Daoy (cell line): ENCODE results near the gene PRKAA1. TPM values are rescaled to one million over a fixed set of nuclear protein-coding genes. Genes with fewer than 3 reads are reported as not detected.

ENCODE experiments used
- DNase-seq: peaks from one replicate; pipeline ENCODE4 v3.0.0-alpha.2; 2015; ENCODE audit warnings: low read depth
- total RNA-seq: library from RNA; depleted of rRNA; stranded (reverse); fragments of >200 nt; shearing (Covaris generic); gene quantifications from 2 replicates; pipeline ENCODE4 v1.2.3, GENCODE V29; 2014; rRNA removed

Gene PRKAA1
- total RNA-seq: 52.6 and 78.2 TPM in 2 replicates

DNA sequence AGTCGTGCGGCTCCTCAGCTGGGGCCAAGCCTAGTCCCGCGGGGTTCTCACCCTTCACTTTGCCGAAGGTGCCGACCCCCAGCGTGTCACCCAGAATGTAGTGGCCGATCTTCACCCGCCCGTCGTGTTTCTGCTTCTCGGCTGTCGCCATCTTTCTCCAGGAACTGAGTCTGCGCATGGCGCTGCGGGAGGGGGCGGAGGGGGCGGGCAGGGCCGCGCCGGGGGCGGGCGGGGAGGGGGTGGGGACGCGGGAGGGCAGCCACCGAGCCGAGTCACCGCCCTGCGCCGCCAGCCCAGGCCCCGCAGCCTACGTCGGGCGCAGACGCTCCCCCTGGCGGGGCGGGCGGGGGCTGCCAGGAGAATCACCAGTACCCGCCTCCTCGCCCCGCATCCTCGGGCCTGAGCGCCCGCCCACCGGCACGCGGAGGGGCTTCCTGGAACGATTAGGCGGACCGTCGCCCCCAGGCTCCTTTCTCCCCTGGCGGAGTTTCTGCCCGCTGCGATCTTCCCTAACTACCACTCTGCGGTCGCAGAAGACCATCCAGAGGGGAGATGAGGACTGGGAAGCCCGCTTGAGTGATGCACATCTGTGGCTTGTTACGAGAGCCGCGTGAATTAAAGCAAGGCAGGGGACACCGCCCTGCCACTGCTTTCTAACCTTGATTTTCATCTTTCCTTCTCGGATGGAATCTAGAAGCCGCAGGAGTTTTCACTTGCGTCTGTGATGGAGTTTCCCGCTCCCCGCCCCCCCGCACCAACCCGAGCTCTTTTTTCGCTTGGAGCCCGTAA, at the start of gene PRKAA1:
TSS of gene PRKAA1 (minus strand) at position 363 of the 789 bp plus-strand sequence. CDS start at position 178, 185 bp downstream.
- peak; percentile 93 for DNase-seq

DNA sequence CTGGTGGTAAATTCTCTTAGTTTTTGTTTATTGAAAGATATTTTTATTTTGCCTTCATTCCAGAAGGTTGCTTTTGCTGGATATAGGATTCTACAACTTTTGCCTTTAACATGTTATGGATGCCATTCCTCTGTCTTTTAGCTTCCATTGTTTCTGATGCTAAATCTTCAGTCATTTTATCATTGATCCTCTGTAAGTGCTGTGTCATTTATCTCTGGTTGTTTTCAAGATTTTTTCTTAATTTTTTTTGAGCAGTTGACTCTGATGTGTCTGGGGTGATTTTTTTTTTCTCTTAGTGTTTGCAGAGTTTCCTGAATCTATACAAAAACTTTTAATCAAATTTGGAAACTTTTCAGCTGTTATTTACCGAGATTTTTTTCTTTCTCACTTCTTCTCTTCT, 49.4 kb upstream of the PRKAA1 start:
- no peak for DNase-seq

DNA sequence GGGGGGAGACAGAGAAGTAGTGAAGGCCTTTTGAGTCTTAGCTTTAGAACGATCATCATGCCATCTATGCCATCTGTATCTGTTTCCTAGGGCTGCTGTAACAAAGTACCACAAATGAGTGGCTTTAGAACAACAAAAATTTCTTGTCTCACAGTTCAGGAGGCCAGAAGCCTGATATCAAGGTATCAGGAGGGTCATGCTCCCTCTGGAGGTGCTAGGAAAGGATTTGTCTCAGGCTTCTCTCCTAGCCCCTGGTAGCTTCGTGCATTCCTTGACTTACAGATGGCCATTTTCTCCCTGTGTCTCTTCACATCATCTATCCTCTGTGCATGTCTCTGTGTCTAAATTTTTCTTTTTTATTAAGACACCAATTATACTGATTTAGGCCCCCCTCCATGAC, 48.2 kb upstream of the PRKAA1 start:
- no peak for DNase-seq

DNA sequence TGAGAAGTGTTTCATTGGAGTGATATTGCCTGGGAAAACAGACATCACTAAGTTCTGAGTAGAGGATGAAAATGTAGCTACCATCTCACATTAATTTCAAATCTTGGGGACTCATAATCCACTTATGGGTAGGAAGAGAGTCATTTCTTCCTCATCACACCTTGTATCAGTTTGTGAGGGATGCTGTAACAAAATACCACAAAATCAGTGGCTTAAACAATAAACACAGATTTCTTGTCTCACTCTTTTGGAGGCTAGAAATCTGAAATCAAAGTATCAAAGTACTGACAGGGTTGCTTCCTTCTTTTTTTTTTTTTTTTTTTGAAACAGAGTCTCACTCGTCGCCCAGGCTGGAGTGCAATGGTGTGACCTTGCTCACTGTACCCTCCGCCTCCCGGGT, 46.4 kb upstream of the PRKAA1 start:
- DNase-seq: no peak

DNA sequence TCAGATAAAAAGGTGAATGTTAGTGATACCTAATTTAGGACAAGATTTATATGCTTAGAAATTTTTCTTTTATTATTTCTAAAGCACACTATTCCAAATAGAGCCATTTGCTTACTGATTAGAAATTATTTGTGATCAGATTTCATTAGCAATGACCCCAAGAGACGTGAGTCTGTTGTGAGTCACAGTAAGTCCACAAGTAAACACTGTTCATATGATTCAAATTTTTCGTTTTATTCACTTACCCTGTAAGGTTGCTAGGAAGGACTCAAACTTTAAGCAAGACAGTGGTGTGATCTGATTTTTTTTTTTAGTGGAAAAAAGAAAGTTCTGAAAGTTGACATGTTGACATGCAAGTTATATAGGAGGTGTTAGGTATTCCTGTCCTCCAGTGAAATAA, 44.2 kb upstream of the PRKAA1 start:
- no peak for DNase-seq

DNA sequence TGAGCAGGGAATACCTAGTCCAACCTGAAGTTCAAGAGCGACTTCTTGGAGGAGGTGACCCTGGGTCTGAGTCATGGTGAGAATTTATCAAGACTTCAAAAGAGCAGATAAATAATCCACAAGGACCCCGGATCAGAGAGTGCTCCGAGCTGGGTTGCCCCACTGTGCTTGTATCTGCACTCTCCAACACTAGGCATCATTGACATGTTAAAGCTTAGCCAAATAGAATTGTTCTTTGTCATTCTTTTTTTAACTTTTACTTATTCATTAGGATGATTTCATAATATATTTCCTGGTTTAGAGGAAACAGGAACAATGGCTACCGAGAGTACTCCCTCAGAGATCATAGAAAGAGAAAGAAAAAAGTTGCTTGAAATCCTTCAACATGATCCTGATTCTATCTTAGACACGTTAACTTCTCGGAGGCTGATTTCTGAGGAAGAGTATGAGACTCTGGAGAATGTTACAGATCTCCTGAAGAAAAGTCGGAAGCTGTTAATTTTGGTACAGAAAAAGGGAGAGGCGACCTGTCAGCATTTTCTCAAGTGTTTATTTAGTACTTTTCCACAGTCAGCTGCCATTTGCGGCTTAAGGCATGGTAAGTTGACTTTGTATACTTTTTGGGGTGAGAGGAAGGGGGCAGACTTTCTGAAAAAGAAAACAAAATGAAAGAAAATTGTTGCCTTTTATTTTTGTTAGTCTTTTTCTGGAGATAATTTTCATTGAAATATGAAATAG, 43.1 kb upstream of the PRKAA1 start, which contains the start of gene CARD6:
TSS of gene CARD6 (plus strand) at position 300 of the 738 bp plus-strand sequence. CDS start at position 316, 16 bp downstream.
- no peak for DNase-seq

DNA sequence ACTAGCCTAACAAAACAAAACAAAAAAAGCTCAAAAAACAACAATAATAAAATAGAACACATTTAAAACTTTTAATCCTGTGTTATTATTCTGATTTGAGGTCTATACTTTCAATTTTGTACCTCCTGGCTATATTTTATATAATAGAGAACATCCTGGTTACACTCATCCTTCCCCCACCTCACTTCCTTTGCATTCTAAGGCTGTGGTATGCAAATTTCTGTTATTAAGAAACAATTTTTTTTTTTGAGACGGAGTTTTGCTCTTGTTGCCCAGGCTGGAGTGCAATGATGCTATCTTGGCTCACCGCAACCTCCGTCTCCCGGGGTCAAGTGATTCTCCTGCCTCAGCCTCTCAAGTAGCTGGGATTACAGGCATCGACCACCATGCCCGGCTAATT, 39.9 kb upstream of the PRKAA1 start:
- no peak for DNase-seq

DNA sequence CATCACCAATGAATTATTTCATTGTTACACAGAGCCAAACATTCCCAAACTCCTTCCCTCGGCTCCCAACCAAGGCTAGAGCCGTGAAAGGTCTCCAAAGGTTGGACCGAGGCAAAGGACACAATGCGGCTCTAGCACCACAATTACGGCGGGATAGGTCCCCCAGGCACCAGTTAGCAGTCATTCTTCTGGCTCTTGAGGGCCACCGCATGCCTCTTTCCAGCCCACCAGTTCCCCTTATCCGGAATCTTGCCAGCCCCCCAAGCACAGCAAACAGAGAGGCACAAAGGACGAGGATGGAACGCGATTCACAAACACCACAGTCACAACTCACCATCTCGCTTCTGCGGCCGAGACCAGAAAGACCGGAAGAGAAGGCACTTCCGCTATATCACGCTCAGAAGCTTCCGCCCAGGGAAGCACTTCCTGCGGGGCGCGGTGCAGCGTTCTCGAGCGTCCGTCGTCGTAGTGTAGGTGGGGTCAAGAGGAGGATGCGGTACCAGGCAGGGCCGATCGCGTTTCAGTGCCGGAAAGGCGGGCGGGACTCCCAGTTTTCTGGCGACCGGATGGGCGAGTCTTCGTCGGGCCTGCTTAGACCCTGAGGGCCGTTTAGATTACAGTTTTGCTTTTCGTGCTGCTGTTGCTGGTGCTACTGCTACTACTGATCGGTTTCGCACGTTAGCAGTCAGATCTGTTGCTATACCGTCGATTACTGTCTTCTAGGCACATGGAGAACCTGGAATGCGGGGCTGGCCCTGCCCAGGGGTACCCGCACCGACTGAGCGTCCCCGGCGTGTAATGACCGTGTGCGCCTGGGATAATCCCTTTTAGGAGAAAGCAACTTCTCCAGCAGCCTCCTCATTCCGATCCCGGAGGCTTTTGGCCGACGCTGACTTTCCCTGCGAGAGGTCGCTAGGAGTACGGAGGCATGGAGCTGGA, 36.9 kb upstream of the PRKAA1 start, which contains the start of gene RPL37:
TSS of gene RPL37 (minus strand) at position 374 of the 939 bp plus-strand sequence. CDS start at position 337, 37 bp downstream.
- peak; percentile 98 for DNase-seq

DNA sequence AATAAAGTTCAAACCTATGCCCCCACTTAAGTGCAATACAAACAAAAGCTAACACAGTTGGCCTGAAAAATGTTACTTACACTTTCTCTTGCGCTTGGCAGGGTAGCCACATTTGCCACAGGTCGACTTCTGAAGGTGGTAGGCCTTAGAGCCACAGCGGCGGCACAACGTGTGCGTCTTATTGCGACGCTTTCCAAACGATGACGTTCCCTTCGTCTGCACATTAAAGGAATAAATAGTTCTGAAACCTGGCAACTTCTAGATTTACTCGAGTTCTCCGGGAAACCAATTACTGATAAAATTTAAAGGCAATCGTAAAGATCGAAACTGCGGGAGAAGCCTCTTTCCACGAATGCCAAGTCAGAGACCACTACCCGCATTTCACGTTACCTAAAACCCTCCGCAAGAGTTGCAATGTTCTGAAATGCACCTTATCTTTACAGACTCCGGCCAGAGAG, 36.2 kb upstream of the PRKAA1 start:
- DNase-seq: no peak

DNA sequence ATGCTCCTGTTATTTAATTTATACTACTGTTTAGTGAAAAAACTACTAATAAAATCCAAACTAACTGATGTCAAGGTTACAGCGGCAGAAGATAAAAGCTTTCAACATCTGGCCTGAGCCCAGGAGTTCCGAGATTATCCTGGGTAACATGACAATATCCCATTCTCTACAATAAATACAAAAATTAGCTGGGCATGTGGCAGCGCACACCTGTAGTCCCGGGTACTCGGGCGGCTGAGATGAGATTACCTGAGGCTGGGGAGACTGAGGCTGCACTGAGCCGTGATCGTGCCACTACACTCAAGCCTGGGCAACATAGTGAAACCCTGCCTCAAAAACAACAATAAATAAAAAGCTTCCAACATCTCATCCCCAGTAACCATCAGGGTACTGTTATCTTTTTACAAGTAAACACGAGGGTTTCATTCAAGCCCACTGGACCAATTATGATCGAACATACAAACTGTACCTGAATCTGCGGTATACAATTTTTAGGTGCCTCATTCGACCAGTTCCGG, 35.6 kb upstream of the PRKAA1 start:
- no peak for DNase-seq

DNA sequence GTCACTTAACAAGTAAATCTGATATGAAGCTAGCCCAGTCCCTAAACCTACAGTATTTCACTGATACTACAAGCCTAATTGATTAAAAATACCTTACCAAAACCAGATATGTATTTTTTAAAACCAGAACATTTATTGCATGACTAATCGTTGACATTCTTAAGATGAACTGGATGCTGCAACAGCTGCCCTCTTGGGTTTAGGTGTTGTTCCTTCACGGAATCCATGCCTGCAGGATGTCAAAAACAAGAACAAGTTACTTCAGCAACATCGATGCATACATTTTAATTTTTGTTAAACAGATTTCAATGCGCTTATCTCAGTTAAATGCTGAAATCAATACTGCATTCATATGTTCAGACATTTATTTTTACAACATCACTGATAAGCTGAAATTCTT, 34.2 kb upstream of the PRKAA1 start:
- no peak for DNase-seq

DNA sequence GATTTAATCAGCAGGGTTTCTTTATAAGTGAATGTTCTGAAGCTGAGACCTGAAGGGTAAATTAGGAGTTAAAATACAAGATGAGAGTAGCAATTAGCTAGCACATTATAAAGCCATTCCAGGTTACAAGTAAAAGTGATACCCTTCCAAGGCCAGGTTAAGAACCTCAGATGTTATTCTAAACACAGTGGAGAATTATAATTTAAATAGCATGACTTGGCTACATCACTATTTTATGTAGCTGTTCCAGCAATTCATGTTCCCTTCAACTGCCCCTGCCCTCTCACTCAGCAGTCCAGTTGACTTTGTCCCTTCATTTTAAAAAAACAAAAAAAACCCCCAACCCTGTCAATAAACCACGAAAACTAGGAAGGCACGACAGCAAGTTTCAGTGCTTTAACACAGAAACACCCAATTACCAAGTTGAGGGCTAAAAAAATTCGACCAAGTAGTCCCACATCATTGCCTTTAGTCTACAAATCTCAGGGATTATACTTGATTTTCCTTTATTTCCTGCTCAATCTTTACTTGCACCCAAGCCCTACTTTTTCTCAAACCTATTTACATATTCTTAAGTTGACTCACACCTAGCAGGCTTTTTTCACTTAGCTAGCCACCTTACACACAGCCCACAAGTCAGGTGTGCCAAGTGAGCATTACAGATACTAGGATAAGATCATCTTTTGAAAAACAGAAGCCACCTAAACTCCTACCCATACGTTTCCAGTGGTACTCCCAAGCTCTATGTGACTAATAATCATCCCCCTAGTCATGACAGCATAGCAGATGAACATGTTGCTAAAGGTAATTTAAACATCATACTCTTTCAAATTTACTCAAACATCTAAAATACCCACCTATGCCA, 33.4 kb upstream of the PRKAA1 start:
- DNase-seq: no peak

DNA sequence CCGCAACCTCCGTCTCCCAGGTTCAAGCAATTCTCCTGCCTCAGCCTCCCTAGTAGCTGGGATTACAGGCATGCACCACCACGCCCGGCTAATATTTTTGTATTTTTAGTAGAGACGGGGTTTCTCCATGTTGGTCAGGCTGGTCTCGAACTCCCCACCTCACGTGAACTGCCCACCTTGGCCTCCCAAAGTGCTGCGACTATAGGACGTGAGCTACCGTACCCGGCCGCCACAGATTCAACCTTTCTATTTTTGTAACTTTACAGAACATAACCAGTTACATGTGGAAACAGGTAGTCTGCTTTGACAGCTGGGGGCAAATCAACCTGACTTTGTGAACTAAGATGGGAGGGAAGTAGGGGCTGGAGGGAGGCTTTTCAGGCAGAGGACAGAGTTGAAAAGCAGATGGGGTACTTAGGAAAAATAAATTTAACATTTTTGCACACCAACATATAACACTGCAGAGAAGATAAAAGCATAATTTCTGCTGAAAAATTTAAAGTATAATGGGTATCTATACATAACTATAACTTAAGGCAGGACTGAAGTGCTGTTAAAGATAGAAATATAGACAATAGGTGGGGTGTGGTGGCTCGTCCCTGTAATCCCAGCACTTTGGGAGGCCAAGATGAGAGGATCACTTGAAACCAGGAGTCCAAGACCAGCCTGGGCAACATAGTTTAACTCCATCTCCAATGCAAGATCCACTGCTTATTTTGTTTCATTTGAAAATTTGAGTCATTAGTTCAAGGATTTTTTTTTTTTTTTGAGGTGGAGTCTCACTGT, 31.8 kb upstream of the PRKAA1 start:
- no peak for DNase-seq

DNA sequence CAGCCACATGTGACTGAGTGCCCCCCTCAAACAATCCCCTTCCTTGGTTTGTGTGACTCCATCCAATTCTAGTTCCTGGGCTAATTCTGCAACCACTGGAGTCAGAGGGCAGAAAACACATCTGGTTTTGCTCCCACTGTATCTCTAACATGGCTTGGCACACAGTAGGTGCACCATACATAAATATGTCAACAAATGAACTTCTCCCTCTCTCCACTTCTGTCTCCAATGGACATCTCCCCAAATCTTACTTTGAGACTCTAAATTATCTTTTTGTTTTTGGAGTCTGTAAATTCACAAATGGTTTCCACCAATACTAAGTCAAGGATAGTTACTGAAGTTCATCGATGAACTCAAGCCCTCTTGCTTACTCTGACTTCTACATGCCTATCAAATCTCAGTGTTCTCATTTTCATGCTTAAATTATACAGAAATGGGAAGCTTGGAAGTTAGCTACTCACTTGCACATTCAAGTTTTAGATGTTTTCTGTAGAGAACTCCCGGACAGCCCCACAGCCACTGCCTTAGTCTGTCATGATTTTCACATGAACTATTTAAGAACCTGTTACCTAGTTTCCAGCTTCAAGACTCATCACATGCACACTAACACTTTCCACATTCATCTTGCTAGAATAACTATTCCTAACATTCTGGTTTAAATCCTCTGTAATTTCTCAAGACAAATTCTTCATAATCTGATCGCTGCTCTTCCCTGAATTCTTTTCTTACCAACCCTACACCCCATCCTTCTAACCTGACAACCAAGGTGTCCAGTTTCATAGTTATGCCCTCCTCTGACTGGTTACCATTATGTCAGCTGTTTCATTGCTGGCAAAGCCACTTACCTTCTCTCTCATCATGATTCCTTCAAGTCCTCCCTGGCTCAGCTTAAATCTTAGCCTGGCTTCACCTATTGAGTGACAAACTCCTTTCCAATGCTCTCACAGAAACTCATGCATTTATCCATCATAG, 30.8 kb upstream of the PRKAA1 start:
- no peak for DNase-seq

DNA sequence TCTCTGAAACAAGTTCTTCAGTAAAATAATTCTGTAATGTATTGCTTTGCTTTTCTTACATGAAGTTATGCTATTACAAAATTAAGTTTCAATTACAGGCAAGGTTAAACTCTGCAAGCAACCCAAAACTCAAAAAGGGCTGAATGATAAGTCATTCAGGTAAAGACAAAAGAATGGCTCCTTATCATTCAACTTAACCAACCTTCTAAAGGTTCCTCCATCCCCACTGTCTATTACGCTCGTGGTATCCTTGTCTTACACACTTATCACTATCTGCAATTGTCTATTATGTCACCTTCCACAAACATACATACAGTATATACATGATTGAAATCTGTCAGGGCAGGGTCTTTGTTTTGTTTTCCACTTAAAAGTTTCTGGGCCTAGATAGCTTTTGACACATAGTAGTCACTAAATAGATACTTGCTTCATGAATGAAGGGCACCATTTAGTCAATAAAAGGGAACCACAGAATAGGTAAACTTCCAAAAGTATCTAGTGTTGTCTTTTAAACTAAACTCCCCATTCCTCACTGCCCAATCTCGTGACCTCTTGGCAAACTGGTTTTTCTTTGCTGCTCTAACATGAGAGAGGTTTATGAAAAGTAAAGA, 30.0 kb upstream of the PRKAA1 start:
- no peak for DNase-seq

DNA sequence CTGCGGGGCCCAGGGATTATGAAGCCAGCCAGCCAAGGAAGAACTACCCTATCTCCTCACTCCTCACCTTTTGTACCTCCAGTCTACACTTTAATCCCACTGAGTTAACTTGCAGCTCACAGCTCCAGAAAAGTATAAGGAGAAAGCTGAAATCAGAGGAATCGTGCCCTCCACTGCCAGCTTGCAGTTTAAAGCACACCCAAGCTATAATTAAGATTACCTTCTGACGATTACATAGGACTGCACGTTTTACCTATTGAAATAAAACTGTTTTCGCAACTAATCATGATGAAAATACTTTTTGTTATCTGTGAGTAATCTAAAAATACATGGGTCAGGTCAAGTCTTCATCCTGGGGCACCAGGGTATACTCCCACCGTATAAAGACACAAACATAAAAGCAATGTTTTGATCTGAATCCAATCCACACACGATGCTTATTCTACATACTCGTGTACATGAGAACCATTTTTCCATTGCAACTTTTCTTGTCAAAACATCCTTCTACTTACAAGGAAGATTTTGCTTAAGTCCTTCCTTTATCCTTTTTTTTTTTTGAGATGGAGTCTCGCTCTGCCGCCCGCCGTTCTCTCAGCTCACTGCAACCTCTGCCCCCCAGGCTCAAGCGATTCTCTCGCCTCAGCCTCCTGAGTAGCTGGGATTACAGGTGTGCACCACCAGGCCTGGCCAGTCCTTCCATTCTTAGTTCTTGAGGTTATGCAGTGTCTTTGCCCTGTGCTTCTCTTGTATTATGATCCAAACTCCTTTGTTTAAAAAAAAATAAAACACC, 29.2 kb upstream of the PRKAA1 start:
- DNase-seq: no peak
